ENCODE results near the gene FURIN.
"Not testable (repeated sequence)": the region's sequence is repeated elsewhere in the genome, so short reads cannot be mapped to it uniquely, and the experiment has no call there.

The FURIN gene

DNA sequence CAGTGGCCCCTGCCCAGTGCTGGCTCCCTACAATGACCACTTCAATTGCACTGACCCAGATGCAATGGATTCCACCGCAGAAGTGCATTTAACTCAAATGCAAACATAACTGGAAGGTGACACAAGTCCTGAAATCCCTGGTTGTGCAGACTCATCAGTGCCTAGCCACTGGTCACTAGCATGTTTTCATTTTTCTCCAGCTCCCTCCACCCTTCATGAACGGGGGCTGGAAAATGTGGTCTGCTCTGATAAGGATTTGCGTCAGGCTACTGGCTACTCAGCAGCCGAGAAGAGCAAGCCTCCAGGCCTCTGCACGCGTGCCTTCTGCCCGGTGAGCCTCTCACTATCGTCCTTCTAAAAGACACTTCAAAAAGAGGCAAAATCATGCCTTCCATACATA, 27.4 kb upstream of the FURIN start:
- H3K4me3 ChIP-seq (ENCODE audit: low read depth, low read length) = no peak overlapping the region

DNA sequence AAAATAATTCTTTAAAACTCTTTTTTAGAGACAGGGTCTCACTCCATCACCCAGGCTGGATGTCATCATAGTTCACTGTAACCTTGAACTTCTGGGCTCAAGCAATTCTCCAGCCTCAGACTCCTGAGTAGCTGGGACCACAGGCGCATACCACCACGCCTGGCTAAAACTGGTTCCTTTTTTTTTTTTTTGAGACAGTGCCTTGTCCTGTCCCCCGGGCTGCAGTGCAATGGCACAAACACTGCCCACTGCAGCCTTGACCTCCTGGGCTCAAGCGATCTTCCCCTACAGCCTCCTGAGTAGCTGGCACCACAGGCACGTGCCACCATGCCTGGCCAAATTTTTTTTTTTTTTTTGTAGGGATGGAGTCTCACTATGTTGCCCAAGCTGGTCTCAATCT, 23.7 kb upstream of the FURIN start:
- no peak overlapping the region for H3K4me3 ChIP-seq (ENCODE audit: low read depth, low read length)

DNA sequence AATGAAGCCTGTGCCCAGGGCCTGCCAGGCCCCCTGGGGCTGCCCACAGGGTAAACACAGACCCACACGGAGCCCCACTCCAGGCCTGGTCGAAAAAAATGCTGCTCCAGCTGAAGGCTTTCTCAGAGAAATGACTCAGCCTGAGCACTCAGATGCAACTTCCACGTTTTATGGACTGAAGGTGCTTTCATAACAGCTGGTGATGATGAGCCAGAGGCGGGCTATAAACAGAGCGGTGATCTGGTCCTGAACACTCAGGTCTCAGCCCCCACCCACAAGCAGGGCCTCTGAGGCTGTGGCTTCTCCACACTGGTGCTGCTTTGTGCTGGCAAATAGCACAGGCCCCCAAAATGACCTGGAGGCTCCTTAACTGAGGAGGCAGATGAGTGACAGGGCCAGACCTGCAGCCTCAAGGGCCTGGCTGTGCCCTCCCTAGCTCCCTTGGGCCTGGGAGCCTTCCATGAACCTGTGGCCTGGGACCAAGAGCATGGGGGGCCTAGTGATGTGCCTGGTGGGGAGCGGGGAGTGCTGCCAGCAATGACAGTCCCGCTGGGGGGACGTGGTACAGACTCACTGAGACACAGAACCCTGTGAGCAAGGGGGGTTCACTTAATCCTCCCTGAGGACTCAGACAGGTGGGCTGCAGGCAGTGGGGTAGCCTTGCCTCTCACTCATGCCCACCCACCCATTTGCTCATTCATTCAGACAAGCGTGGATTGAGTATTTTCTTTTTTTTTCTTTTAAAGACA, 23.0 kb upstream of the FURIN start:
- no peak overlapping the region for H3K4me3 ChIP-seq (ENCODE audit: low read depth, low read length)

DNA sequence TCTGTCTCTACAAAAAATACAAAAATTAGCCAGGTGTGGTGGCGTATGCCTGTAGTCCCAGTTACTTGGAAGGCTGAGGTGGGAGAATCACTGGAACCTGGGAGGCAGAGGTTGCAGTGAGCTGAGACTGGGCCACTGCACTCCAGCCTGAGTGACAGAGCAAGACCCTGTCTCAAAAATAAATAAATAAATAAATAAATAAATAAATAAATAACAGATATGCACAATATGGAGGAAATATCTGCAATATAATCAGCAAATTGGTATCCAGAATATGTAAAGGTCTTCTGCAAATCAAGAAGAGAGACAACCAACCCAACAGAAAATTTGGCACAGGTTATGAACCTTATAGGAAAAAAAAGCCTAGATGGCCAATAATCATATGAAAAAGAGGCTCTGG, 19.0 kb upstream of the FURIN start:
- H3K4me3 ChIP-seq (ENCODE audit: low read depth, low read length) = not testable (repeated sequence)

DNA sequence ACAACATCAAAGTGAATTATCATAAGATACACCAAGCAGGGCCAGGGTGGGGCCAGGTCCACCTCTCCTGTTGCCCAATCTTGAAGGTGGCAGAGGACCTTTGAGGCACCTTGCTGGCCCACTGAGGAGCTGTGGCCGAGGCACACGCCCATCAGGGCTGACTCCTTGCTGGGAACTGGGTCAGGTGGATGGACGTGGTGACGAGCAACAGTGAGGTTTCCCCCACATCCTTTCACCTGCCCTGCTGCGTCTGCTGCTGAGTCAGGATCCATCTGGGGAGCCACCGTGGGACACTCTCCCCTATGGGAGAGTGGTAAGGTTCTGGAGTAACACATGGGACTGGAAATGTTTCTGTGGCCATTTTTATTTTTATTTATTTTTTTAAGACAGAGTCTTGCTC, 17.3 kb upstream of the FURIN start:
- no peak overlapping the region for H3K4me3 ChIP-seq (ENCODE audit: low read depth, low read length)

DNA sequence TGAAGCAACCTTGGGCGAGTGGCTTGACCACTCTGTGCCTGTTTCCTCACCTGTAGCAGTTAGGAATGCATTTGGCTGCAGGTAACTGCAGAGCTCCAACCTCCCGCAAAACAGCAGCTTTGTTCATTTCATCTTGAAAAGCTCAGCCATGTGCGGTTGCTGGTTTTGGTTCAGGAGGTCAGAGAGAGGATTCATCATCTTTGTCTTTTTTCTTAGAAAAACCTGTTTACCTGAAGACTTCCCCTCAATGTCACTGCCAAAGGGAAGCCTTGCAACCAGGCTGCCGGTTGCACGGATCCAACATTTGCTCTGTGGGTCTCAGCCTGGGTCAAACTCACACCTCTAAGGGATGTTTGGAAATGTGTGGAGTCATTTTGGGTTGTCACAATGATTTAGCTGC, 16.4 kb upstream of the FURIN start:
- H3K4me3 ChIP-seq (ENCODE audit: low read depth, low read length) = no peak overlapping the region

DNA sequence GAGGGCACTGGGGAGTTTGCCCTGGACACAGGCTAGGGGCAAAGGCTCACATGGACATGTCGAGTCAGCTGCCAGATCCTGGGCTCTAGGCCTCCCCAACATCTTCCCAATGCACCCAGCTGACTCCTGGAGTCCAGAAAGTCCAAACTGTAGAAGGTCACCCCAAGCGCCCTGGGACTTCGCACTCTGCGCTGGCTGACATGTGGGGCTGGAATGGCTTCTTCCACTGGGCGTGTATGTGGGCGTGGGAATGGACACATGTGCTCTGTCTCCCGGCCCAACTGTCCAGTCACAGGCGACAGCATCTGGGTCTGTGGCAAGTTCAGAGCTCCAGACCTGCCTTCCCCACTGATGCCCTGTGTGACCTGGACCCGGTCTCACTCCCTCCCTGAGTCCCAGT, 13.2 kb upstream of the FURIN start:
- no peak overlapping the region for H3K4me3 ChIP-seq (ENCODE audit: low read depth, low read length)

DNA sequence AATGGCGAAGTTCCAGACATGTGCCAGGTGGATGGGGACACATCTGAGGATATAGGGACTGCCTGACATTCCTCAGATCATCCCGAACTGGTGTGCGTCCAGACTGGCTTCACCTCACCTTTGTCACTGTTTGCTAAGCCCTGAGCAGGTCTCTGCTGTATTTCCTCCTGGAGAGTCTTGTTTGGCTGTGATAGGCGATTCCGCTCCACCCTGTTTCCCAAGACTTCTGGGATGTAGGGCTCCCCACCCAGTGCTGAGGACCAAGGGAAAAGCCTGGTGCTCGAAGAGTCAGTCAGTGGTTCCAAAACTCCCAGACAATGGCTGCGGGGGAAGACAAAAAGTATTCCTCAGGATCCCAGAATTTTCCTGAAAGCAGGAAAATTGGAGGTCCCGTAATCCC, 11.1 kb upstream of the FURIN start:
- H3K4me3 ChIP-seq (ENCODE audit: low read depth, low read length) = no peak overlapping the region

DNA sequence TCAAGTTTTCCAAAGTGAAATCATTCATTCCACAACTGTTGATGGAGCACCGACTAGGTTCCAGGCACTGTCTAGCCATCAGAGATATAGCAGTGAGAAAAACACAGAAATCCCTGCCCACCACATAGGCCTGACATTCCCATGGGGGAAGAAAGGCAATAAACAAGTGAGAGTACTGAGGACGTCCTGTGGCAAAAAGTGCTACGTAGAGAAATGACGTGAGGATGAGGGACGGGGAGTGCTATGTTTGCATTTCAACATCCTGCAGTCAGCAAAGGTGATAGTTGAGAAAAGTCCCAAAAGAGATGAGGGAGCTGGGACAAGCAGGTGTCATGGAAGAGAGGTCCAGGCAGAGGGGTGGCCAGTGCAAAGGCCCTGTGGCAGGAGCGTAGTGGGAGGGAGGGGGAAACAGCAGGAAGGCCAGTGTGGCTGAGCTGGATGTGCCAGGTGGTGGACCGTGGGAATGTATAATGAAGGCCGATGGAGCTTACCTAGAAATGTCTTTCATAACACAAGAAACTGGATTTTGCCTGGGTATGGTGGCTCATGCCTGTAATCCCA, 10.4 kb upstream of the FURIN start:
- no peak overlapping the region for H3K4me3 ChIP-seq (ENCODE audit: low read depth, low read length)

DNA sequence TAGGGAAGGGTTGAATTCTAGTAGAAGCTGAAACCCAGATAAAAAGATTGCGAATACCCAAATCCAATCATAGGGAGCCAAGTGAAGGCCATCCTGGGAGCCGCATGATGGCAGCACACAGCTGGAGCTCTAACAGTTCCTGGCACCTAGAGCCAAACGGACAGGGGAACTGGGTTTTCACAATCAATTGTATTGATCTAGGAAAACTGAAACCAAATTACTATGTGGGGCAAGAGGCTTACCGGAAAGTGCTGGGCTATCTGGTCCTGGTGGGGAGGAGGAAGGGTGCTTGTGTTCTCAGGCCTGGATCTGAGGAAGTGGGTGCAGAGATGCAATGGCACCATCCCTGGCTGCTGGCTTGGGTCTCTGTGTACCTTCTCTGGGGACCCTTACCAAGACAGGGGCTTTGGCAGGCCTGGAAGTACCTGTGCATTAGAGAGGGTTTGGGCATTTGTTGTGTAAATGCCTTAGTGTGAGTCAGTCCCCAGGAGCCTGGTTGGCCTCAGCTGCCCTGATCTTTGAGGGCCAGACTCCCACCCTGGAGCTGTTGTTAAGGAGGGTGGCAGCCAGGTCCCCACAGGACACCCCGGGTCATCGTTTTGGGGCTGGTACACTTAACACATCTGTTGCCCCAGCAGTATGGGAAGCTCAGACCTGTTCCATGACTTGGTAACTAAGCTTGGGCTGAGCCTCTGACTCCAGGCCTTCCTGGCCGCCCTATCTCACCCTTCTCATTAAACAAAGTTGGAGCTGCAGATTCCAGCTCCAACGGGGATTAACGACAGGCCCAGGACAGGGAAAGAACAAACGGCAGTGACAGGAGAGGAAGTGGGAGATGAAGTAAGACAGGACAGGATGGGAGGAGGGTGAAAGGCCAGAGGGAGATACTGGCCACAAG, 8.9 kb upstream of the FURIN start:
- H3K4me3 ChIP-seq (ENCODE audit: low read depth, low read length) = no peak overlapping the region

DNA sequence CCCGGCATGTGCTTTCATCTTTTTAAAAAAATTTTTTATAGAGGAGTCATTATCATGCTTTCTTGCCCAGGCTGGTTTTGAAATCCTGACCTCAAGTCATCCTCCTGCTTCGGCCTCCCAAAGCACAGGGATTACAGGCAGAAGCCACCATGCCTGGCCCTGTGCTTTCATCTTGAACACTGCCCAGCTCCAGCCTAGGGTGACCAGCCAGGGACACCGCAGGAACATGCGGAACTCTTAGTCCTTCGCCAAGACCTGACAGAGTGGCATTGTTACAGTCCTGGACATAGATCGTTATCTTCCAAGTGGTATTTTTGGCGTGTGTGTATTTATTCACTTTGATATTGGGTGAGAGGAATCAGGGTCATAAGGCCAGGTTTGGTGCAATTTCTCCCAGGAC, 7.9 kb upstream of the FURIN start:
- H3K4me3 ChIP-seq (ENCODE audit: low read depth, low read length) = no peak overlapping the region

DNA sequence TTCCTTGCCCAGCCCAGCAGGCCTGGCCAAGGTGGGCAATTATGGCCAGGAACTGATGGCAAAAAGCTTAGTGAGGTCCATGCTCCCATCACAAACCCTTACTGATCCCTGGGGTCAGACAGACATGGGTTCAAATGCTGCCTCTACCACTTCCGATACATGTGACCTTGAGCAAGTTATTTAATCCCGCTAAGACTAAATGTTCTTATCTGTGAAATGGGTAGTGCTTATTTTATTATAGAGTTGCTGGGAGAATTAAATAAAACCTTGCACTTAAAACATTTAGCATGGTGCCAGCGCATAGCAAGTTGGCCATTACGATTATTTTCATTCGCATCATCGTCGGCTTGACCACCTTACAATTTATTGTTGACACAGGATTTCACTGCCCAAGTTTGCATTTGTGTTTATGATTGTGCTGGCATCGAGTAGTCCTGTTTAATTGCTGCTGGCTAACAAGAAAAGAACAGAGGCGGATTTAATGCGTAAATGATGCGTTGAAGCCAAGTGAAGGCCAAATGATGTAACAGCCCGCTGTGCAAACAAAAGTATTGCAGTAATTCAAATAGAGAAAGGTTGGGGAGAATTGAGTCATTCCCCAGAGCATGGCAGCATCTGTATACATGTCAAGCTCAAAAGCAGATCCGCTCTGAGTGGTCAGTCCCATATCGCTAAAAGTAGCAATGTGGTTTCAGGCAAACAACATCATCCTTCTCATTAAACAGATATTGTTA, 7.3 kb upstream of the FURIN start:
- no peak overlapping the region for H3K4me3 ChIP-seq (ENCODE audit: low read depth, low read length)

DNA sequence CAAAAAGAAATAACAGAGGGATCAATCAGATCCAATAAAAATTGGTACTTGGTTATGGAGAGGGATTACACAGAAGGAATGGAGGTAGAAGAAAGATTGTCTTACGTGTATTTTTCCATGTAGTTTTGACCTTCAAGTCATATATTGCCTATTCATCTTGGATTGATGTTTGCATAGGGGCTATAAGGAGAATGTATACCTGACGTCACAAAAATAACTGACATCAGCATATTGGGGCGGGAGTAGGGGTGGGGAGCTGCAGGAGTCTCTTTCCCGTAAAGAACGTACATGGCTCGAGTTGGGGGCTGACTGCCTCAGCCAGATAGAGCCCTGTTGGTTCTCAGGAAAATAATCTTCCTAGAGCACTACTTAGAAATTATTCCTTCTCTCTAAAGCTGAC, 5.9 kb upstream of the FURIN start:
- no peak overlapping the region for H3K4me3 ChIP-seq (ENCODE audit: low read depth, low read length)

DNA sequence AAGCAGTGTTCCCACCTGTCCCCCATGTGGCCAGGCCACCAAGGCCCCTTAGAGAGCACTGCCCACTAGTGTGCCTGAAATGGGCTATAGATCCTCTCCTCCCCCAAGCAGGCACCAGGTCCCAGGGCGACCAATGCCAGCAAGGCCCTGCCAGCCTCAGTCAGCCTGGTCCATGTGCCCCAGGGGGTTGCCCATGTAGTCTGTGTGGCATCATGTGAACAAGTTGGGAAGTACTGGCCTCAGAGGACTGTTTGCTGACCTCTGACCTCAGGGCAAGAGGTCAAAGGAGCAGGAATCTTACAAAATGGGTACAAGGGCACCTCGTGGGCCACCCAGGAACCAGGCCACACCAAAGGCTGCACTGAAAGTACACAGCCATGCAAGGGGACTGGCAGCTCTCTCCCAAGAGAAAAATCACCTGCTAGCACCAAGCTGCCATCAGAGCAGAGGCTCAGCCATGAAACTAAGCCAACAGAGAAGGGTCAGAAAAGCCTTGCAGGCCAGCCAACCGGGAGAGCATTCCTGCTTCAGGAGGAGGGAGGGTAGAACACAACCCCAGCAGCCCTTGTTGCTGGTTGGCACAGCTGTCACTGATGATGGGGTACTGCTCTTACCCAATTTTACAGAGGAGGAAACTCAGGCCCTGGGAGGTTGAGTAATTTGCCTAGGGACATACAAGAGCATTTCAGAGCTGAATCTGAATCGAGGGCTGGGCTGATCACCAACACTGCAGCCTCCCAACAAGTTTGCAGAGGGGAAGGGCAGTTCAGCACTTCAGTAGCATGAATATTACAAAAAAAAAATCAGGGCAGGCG, 5.2 kb upstream of the FURIN start:
- no peak overlapping the region for H3K4me3 ChIP-seq (ENCODE audit: low read depth, low read length)

DNA sequence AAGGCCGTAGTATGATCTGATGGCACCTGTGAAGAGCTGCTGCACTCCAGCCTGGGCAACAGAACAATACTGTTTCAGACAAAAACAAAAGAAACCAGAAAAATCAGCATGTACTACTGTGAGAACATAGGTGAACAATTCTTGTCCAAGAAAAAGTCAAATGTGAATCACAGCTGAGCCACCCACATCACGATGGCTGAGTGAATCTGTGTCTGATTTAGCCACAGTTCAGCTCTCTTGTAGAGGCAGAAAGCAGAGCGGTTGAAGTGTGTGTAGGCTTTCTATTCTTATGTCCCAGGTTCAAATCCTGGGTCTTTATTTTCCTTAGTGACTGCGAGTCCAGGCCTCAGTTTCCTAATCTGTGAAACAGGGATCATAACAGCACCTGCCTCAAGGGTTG, 4.4 kb upstream of the FURIN start:
- no peak overlapping the region for H3K4me3 ChIP-seq (ENCODE audit: low read depth, low read length)

DNA sequence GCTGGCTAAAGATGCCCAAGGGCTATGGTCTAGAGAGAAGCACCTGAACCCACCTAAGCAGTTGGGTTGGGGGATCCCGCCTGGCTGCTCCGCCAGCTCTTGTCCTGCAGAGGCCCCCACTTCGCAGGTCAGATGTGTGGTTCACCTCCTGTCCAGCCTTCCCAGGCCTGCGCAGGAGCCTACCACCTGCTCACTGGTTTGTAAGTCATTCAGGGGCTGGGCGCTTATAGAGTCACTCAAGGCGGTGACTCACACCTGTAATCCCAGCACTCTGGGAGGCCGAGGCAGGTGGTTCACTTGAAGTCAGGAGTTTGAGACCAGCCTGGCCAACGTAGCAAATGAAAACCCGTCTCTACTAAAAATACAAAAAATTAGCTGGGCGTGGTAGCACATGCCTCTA, 3.9 kb upstream of the FURIN start:
- H3K4me3 ChIP-seq (ENCODE audit: low read depth, low read length) = no peak overlapping the region

DNA sequence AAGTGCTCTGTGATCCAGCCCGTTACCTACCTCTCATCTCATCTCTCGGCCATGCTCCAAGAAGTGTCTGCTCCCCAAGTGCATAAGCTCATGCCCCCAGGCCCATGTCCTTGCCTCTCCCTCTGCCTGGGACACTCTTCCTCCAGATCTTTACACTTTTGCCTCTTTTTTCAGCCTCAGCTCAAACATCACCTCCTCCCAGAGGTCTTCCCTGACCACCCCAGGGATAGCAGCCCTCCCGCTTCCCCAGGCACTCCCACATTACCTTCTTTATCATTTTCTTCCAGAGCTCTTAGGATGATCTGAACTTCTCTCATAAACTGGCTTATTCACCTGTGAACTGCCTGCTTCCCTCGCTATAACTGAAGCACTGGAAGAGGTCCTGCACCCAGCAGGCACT, 2.7 kb upstream of the FURIN start:
- no peak overlapping the region for H3K4me3 ChIP-seq (ENCODE audit: low read depth, low read length)

DNA sequence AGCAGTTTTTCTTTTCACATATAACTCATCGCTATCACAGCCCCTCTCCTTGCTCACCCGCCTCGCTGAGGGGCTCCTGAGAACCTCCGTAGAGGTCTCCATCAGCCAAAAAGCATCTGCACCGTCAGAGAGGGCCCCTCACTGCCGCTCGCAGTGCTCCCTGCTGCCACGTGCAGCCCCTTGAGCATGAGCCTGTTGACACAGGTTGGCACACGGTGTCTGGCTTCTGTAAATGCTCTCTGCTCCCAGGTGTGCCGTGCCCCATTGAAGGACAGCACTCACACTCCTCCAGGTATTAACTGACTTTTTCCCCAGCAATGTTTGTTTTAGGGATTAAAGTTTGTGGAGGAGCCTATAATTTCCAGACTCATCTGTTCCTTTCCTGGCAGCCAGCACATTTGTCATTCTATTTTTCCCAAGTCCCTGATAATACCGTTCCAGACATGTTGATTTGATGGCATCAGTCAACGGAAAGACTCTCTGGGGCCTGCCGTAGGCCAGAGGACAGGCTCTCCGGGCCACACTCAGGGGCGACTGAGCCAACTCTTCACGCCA, 2.1 kb upstream of the FURIN start:
- H3K4me3 ChIP-seq (ENCODE audit: low read depth, low read length) = no peak overlapping the region

DNA sequence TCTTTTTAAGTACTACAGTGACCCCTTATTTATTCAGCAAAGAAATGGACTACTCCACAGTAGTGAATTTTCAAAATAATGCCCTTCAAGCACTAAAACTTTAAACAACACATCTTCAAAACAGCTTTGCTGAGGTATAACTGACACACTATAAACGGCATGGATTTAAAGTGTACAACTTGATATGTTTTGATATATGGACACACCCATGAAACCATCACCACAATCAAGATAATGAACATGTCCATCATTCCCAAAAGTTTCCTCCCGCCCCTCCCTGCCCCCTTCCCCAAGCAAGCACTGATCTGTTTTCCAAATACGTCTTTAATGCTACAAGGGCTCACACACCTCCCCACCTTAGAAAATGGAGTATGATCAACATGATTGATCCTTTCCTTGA, 1.6 kb upstream of the FURIN start:
- no peak overlapping the region for H3K4me3 ChIP-seq (ENCODE audit: low read depth, low read length)

DNA sequence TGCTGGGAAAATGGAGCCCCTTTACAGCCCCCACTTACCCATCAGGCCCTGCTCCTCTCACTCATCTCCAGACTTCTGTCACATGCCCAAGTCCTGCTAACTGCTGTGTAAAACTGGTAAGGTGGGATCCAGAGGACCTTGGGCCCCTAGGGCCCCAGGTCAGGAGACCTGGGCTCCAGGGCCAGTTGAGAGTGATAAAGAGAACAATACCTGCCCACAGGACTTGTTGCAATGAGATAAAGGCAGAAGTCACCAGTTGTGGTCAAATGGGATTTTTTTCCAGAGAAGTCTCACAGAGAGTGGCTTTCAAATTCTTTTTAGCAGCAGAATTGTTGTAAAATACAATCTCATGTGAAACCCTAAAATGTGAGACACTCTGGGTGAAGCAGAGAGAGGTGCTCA, 753 bp downstream of the FURIN start:
- no peak overlapping the region for H3K4me3 ChIP-seq (ENCODE audit: low read depth, low read length)
